Activated naive CD8-positive, alpha-beta T cell treated with anti-CD3 and anti-CD28 coated beads, Interleukin-2, amount 10 ng/mL, durations not matched to agents 7 days and 5 days (primary cell): ENCODE data around the gene MAGI3. TPM values are rescaled to one million over a fixed set of nuclear protein-coding genes. Genes with fewer than 3 reads are reported as not detected.

Experiments used
- ATAC-seq: fragments of 150-1000 bp; cut with Tn5 transposase; one replicate; pipeline ENCODE4 v1.10.0; 2021; ENCODE audit warnings: low read depth, moderate library complexity
- POLR2A ChIA-PET: fragments of 350-600 bp; sonication (Branson Sonifier 250); formaldehyde crosslinking; loops from one replicate; lab custom pipeline; 2021; ENCODE audit warnings: antibody characterized with exemption; lab: Charles Lee
- DNase-seq: peaks from one replicate; pipeline ENCODE4 v3.0.0; 2021
- H3K27ac Mint-ChIP-seq: one replicate; pipeline ENCODE4 v1.8.0; 2022; ENCODE audit warnings: mild to moderate bottlenecking, mixed read lengths
- H3K27me3 Mint-ChIP-seq: one replicate; pipeline ENCODE4 v1.8.0; 2022; ENCODE audit warnings: mild to moderate bottlenecking, moderate library complexity, mixed read lengths
- H3K36me3 Mint-ChIP-seq: one replicate; pipeline ENCODE4 v1.8.0; 2021; ENCODE audit warnings: mild to moderate bottlenecking, mixed read lengths
- H3K4me1 Mint-ChIP-seq: one replicate; pipeline ENCODE4 v1.8.0; 2021; ENCODE audit warnings: mixed read lengths
- H3K4me3 Mint-ChIP-seq: one replicate; pipeline ENCODE4 v1.8.0; 2022; ENCODE audit warnings: mild to moderate bottlenecking, moderate library complexity, mixed read lengths
- H3K9me3 Mint-ChIP-seq: one replicate; pipeline ENCODE4 v1.8.0; 2021; ENCODE audit warnings: mixed read lengths
- total RNA-seq, 2 experiments: library from RNA; stranded (reverse); gene quantifications; one replicate each; pipeline ENCODE4 v1.2.3, GENCODE V29; 2021

The MAGI3 gene
- total RNA-seq, 2 experiments from 2014 or later: 5.2 to 5.8 TPM

DNA sequence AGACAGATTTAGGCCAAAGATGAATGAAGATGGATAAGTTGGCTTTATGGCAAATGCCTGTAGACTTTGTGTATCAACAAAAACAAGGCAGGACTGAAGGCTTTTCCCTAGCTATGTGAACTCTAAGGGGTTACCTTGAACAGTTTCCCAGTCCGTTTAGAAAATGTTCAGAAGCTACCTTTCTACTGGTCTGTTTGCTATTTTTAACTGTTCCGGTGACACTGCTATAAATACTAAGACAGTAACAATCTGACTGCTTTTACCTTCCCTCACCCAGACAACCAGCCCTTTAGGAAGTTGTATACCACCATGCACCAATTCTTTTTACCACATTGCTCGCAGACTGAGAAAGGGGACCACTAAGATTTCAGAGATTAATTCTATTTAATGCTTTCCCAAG is 266.8 kb downstream of the MAGI3 start:
- H3K36me3 Mint-ChIP-seq: no peaks in the 10 kb centered on the region
- no peak overlapping the region for H3K4me3 Mint-ChIP-seq
- POLR2A ChIA-PET: no interaction called here
- H3K27me3 Mint-ChIP-seq: no peaks in the 10 kb centered on the region
- H3K4me1 Mint-ChIP-seq: no peaks in the 10 kb centered on the region
- ATAC-seq: no peak
- DNase-seq: no peak
- H3K27ac Mint-ChIP-seq: no peak overlapping the region
- no peaks in the 10 kb centered on the region for H3K9me3 Mint-ChIP-seq

DNA sequence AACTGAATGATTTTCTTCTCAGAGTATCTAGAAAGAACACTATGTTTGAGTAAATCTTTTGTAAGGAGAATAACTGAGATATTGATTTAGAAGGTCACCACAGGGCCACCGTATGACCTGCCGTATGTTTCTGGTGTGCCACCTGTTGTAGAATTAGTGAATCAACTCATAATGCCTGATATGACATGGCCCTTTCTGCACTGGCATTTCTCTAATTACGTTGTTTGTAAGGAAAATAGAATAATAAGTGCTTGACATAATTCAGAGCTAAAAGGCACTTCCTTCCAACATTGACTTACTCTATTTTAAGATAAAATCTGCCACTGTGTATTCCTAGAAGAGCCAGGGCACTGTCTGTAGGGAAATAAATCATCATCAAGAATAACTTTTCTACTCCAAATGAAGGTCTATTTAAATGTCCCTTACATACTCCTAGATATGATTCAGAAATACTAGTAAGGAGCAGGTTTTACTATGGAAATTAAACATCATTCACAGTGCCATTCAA is 267.3 kb downstream of the MAGI3 start:
- H3K27ac Mint-ChIP-seq: no peak overlapping the region
- DNase-seq: no peak
- H3K9me3 Mint-ChIP-seq: no peaks in the 10 kb centered on the region
- POLR2A ChIA-PET: no interaction called here
- no peaks in the 10 kb centered on the region for H3K36me3 Mint-ChIP-seq
- H3K4me1 Mint-ChIP-seq: no peaks in the 10 kb centered on the region
- no peak overlapping the region for H3K4me3 Mint-ChIP-seq
- ATAC-seq: no peak
- no peaks in the 10 kb centered on the region for H3K27me3 Mint-ChIP-seq

DNA sequence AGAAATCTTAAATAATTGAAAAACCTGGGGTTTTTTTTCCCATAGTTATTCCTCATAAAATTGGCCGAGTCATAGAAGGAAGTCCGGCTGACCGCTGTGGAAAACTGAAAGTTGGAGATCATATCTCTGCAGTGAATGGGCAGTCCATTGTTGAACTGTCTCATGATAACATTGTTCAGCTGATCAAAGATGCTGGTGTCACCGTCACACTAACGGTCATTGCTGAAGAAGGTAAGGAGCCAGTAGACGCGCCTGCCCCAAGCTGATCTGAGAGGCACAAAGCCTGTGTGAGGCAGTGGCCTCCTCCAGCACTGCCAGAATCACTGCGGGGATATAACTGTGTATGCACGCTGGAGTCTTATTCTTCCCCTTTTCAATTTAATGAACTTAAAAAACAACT is 268.7 kb downstream of the MAGI3 start:
- POLR2A ChIA-PET: no interaction called here
- Mint-ChIP-seq H3K27me3 (no peaks in the 10 kb centered on the region), H3K36me3 (no peaks in the 10 kb centered on the region), H3K4me1 (no peaks in the 10 kb centered on the region), H3K9me3 (no peaks in the 10 kb centered on the region), H3K4me3 (no peak overlapping the region), H3K27ac (no peak overlapping the region)
- ATAC-seq (no peak), DNase-seq (no peak)

DNA sequence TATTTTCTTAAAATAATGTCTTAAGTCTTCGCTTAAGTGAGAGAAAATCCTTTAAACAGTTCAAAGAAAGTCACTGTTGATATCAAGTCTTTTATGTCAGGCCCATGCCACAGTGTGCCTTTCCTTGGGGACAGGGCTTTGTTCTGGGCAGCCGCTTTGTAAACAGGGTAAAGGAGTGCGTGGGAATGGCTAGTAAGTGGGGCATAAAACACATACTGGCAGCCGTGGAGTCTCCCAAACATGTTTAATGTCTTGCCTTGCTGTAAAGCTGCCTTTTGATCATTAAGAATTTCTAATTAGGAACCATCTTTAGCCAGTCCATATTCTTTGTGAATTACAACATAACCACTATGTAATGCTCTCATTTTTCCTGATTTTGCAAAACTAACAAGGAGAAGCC is 269.2 kb downstream of the MAGI3 start:
- Mint-ChIP-seq H3K27ac (no peak overlapping the region), H3K4me1 (no peaks in the 10 kb centered on the region), H3K9me3 (no peaks in the 10 kb centered on the region), H3K4me3 (no peak overlapping the region), H3K36me3 (no peaks in the 10 kb centered on the region), H3K27me3 (no peaks in the 10 kb centered on the region)
- POLR2A ChIA-PET: no interaction called here
- ATAC-seq: no peak
- no peak for DNase-seq

DNA sequence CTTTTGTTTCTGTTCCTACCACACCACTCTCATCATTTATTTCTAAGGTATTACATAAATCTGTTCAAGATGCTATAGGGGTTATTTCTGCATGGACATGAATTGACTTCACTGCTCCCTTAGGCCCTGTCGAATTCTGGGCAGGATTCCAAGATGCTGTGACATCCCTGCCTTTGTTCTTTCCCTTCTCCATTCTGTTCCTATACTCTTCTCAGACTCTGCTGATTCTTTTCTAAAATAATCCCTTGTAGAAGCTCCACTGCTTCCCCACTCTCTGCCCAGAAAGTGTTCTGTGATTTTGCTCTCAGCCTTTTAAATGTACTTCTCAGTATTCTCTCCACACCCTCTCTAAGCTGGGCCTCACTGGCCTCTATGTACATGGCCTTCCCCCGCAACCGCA is 269.8 kb downstream of the MAGI3 start:
- H3K27ac Mint-ChIP-seq: no peak overlapping the region
- POLR2A ChIA-PET: no interaction called here
- no peaks in the 10 kb centered on the region for H3K9me3 Mint-ChIP-seq
- DNase-seq (no peak), ATAC-seq (no peak)
- no peaks in the 10 kb centered on the region for H3K27me3 Mint-ChIP-seq
- no peaks in the 10 kb centered on the region for H3K4me1 Mint-ChIP-seq
- H3K4me3 Mint-ChIP-seq: no peak overlapping the region
- H3K36me3 Mint-ChIP-seq: no peaks in the 10 kb centered on the region

DNA sequence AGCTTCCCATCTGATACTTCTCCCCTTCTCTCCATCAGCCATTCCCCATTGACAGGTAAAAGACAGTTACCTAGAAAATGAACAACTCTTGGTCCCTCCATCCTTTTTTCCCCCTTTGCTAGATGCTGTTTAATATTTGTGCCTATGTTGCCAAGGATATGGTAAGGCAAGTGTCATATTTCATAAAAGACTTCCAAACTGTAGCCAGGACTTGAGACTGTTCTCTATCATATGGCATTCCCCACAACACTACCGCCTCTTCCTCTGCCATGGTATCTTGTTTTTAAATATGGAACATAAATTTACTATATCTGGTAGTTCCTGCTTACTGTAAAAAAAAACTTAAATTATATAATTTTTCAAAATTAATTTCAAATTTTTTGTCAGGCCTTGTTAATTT is 271.8 kb downstream of the MAGI3 start:
- Mint-ChIP-seq H3K4me3 (no peak overlapping the region), H3K4me1 (no peaks in the 10 kb centered on the region), H3K9me3 (no peaks in the 10 kb centered on the region), H3K27ac (no peak overlapping the region), H3K27me3 (no peaks in the 10 kb centered on the region), H3K36me3 (no peaks in the 10 kb centered on the region)
- POLR2A ChIA-PET: no interaction called here
- DNase-seq (no peak), ATAC-seq (no peak)

DNA sequence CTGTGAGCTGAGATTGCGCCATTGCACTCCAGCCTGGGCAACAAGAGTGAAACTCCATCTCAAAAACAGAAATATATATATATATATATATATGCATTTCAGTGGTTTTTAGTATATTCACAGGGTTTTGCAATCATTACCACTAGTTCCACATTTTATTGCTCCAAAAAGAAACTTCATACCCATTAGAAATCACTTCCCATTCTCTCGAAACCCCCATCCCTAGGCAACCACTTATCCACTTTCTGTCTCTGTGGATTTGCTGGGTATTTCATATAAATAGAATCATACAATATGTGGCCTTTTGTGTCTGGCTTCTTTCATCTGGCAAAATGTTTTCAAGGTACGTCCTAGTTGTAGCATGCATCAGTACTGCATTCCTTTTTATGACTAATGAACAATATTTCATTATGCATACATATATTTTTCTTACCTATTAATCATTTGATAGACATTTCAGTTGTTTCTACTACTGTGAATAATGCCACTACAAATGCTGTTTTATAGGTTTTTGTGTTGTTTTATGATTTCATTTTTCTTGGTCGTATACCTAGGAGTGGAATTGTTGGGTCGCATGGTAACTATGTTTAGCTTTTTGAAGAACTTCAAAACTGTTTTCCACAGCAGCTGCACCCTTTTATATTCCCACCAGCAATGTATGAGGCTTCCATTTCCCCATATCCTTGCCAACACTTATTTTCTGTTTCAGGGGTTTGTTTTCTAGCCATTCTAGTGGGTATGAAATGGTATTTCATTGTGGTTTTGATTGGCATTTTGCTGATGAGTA is 273.0 kb downstream of the MAGI3 start:
- H3K27me3 Mint-ChIP-seq: no peaks in the 10 kb centered on the region
- no peak for ATAC-seq
- no peaks in the 10 kb centered on the region for H3K4me1 Mint-ChIP-seq
- no peaks in the 10 kb centered on the region for H3K9me3 Mint-ChIP-seq
- no peaks in the 10 kb centered on the region for H3K36me3 Mint-ChIP-seq
- POLR2A ChIA-PET: no interaction called here
- no peak overlapping the region for H3K4me3 Mint-ChIP-seq
- no peak for DNase-seq
- no peak overlapping the region for H3K27ac Mint-ChIP-seq

DNA sequence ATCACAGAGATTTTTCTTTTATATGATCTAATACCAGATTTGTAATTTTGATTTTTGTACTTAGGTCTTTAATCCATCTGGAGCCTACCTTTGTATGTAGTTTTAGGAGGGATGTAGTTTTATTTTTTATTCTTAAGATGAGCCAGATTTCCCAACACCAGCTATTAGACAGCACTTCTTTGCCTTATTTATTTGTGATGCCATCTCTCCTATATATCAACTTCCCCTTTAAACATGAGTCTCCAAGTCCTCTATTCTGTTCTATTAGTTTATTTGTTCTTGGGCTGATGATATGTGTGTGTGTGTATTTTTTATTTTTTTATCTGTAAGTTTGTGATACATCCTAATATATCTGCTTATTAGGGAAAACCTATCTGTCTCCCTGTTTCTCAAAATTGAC is 274.8 kb downstream of the MAGI3 start:
- H3K4me3 Mint-ChIP-seq: no peak overlapping the region
- H3K9me3 Mint-ChIP-seq: no peaks in the 10 kb centered on the region
- H3K27ac Mint-ChIP-seq: no peak overlapping the region
- POLR2A ChIA-PET: no interaction called here
- no peaks in the 10 kb centered on the region for H3K27me3 Mint-ChIP-seq
- no peak for DNase-seq
- no peaks in the 10 kb centered on the region for H3K36me3 Mint-ChIP-seq
- no peak for ATAC-seq
- no peaks in the 10 kb centered on the region for H3K4me1 Mint-ChIP-seq

DNA sequence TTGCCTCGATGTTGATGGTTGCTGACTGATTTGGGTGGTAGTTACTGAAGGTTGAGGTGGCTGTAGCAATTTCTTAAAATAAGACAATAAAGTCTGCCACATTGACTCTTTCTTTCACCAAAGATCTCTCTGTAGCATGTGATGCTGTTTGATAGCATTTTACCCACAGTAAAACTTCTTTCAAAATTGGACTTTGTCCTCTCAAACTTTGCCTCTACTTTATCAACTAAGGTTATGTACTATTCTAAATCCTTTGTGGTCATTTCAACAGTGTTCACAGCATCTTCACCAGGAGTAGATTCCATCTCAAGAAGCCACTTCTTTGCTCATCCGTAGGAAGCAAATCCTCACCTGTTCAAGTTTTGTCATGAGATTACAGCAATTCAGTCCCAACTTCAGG is 275.8 kb downstream of the MAGI3 start:
- DNase-seq (no peak), ATAC-seq (no peak)
- POLR2A ChIA-PET: no interaction called here
- no peaks in the 10 kb centered on the region for H3K27me3 Mint-ChIP-seq
- H3K27ac Mint-ChIP-seq: no peak overlapping the region
- H3K36me3 Mint-ChIP-seq: no peaks in the 10 kb centered on the region
- H3K9me3 Mint-ChIP-seq: no peaks in the 10 kb centered on the region
- H3K4me1 Mint-ChIP-seq: no peaks in the 10 kb centered on the region
- no peak overlapping the region for H3K4me3 Mint-ChIP-seq

DNA sequence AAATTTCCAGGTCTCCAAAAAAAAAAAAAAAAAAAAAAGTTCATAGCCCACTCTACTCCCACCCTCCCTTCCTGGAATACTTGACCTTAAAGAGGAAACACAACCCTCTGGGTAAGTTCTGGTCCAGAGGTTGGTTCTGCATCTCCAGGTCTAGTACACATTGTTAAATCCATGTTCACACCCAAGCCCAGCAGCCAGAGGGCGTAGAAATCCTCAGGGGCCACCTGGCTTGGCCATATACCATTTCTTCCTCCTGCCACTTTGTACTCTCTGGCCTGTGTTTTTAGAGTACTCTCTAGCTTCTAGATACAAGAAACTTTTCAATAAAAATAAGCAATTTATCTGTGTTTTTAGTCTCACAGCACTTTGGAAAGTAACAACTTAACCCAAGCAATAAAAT is 279.7 kb downstream of the MAGI3 start:
- H3K4me1 Mint-ChIP-seq: peaks cover under 1% of the 10 kb centered on the region
- H3K9me3 Mint-ChIP-seq: no peaks in the 10 kb centered on the region
- H3K4me3 Mint-ChIP-seq: no peak overlapping the region
- no peaks in the 10 kb centered on the region for H3K36me3 Mint-ChIP-seq
- no peak for ATAC-seq
- H3K27me3 Mint-ChIP-seq: no peaks in the 10 kb centered on the region
- no peak overlapping the region for H3K27ac Mint-ChIP-seq
- POLR2A ChIA-PET: no interaction called here
- DNase-seq: no peak

DNA sequence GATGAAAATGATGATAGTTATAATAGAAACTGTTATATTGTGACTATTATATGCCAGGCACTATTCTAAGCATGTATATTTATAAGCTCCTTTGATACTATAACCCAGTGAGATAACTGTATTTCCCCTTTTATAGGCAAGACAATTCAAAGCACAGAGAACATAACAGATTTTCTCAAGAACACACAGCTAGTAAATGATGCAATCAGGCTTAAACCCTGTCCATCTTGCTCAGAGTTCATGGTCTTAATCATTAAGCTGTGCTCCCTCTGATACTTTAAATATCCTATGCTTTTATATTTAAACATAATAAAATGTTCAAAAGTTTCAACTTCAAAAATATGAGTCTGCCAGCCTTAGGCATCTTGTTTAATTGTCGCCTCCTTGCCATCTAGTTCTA is 280.3 kb downstream of the MAGI3 start:
- Mint-ChIP-seq H3K36me3 (no peaks in the 10 kb centered on the region), H3K9me3 (no peaks in the 10 kb centered on the region), H3K27ac (no peak overlapping the region), H3K27me3 (no peaks in the 10 kb centered on the region), H3K4me1 (peaks cover 5% of the 10 kb centered on the region), H3K4me3 (no peak overlapping the region)
- ATAC-seq (no peak), DNase-seq (no peak)
- POLR2A ChIA-PET: no interaction called here

DNA sequence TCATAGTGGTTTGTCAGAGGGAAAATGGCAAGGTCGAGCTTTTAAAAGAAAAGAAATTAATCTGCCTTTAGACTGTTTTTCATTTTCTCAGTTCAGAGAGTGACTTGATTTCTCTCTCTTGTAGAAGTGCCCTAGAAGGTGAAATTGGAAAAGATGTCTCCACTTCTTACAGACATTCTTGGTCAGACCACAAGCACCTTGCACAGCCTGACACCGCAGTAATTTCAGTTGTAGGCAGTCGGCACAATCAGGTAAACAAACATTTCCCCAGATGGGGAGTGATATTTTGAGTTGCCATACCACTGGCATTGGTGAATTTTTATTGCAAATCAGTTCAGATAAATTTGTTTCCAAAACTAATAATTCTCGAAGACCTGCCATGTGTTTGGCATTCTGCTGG is 282.2 kb downstream of the MAGI3 start:
- DNase-seq: no peak
- POLR2A ChIA-PET: no interaction called here
- H3K9me3 Mint-ChIP-seq: no peaks in the 10 kb centered on the region

DNA sequence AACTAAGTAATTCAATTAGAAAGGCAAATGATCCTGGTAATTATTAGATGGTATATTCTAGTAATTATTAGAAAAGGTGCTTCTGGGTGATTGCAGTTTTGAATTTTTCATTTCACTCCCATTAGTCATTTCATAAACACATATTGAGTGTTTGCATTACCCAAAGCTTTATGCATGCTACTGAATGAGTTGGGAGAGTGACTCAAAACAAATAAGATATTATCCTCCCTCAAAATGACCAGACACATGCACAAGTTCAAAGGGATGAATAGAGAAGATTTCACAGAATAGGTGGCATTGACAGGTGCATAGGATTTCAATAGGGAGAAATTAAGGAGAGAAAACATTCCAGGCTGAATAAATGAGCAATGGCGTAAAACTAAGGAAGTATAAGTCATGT is 284.3 kb downstream of the MAGI3 start:
- Mint-ChIP-seq H3K36me3 (no peaks in the 10 kb centered on the region), H3K4me1 (peaks cover 5% of the 10 kb centered on the region), H3K27me3 (no peaks in the 10 kb centered on the region), H3K4me3 (no peak overlapping the region), H3K27ac (no peak overlapping the region), H3K9me3 (no peaks in the 10 kb centered on the region)
- POLR2A ChIA-PET: no interaction called here
- ATAC-seq (no peak), DNase-seq (no peak)

More for the DNA sequence above, 282.2 kb downstream of the MAGI3 start:
- Mint-ChIP-seq H3K4me3 (no peak overlapping the region), H3K36me3 (no peaks in the 10 kb centered on the region), H3K4me1 (peaks cover 5% of the 10 kb centered on the region), H3K27ac (no peak overlapping the region), H3K27me3 (no peaks in the 10 kb centered on the region)
- no peak for ATAC-seq

DNA sequence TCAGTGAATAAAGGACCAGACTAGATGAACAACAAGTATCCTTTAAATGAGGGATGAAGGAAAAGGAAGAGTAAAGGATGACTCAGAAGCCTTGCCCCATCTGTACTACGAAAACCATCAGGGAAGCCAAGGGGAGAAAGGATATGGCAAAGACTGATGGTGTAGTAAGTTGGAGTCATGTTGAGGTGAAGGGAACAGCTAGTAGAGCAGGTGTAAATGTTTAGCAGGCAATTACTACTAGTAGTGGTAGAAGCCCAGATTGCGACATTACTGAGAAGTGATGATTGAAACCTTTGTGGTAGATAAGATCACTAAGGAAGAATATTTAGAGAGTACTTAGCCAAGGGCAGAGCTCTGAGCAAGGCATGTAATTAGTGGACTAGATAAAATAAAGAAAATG is 285.0 kb downstream of the MAGI3 start:
- H3K4me3 Mint-ChIP-seq: no peak overlapping the region
- ATAC-seq (no peak), DNase-seq (no peak)
- peaks cover 5% of the 10 kb centered on the region for H3K4me1 Mint-ChIP-seq
- POLR2A ChIA-PET: no interaction called here
- no peaks in the 10 kb centered on the region for H3K9me3 Mint-ChIP-seq
- no peaks in the 10 kb centered on the region for H3K36me3 Mint-ChIP-seq
- H3K27ac Mint-ChIP-seq: no peak overlapping the region
- no peaks in the 10 kb centered on the region for H3K27me3 Mint-ChIP-seq
